Fibroblast of lung (primary cell): ENCODE measurements around the gene NR2E3. TPM values are rescaled to one million over a fixed set of nuclear protein-coding genes. Genes with fewer than 3 reads are reported as not detected.

ENCODE experiments used
- DNase-seq, 2 donors: peaks; one replicate each; pipeline versions ENCODE4 v3.0.0 to v3.0.0-alpha.2; 2010; ENCODE audit warnings: low read depth in 2 of 2
- H2AFZ ChIP-seq: 2 replicates; pipeline ENCODE4 v1.5.1; 2012; ENCODE audit warnings: low read length, control low read depth, inconsistent platforms
- H3K27ac ChIP-seq: 2 replicates; pipeline ENCODE4 v1.5.1; 2011; ENCODE audit warnings: low read length, control low read depth; ENCODE audit not compliant: insufficient read depth
- H3K27me3 ChIP-seq: 2 replicates; pipeline ENCODE4 v1.5.1; 2011; ENCODE audit warnings: mild to moderate bottlenecking, low read length; ENCODE audit not compliant: control insufficient read depth, insufficient read depth
- H3K36me3 ChIP-seq: 2 replicates; pipeline ENCODE4 v1.5.1; 2011; ENCODE audit warnings: low read length; ENCODE audit not compliant: control insufficient read depth, insufficient read depth
- H3K4me1 ChIP-seq: 2 replicates; pipeline ENCODE4 v1.5.1; 2011; ENCODE audit warnings: low read length; ENCODE audit not compliant: control insufficient read depth, insufficient read depth; ENCODE audit errors: extremely low read depth
- H3K4me2 ChIP-seq: 2 replicates; pipeline ENCODE4 v1.5.1; 2011; ENCODE audit warnings: low read length, control low read depth; ENCODE audit not compliant: insufficient read depth; ENCODE audit errors: extremely low read depth
- H3K4me3 ChIP-seq, 4 experiments: fragments of 200-600 bp in 1 of 4; sonication (generic) in 1 of 4; replicated peaks in 1 of 4; 2 replicates each; pipeline ENCODE4 v1.5.1; 2011 to 2016; ENCODE audit warnings: low read length in 4 of 4, low read depth in 3 of 4, mild to moderate bottlenecking in 3 of 4, control low read depth in 2 of 4, inconsistent platforms in 1 of 4, mixed read lengths in 1 of 4; ENCODE audit not compliant: insufficient read depth in 1 of 4; ENCODE audit errors: control extremely low read depth in 1 of 4
- H3K79me2 ChIP-seq: 2 replicates; pipeline ENCODE4 v1.5.1; 2012; ENCODE audit warnings: mild to moderate bottlenecking, low read length, inconsistent platforms; ENCODE audit not compliant: control insufficient read depth, insufficient read depth
- H3K9ac ChIP-seq: 2 replicates; pipeline ENCODE4 v1.5.1; 2011; ENCODE audit warnings: mild to moderate bottlenecking, low read length, control low read depth; ENCODE audit not compliant: insufficient read depth
- H3K9me3 ChIP-seq: 2 replicates; pipeline ENCODE4 v1.5.1; 2012; ENCODE audit warnings: low read depth, low read length; ENCODE audit not compliant: control insufficient read depth, insufficient read depth
- H4K20me1 ChIP-seq: 2 replicates; pipeline ENCODE4 v1.5.1; 2011; ENCODE audit warnings: low read length; ENCODE audit not compliant: control insufficient read depth, insufficient read depth; ENCODE audit errors: extremely low read depth
- CTCF ChIP-seq, 2 donors: IDR thresholded peaks in 1 of 2; conservative IDR thresholded peaks in 1 of 2; 1 replicate in 1 of 2; 2 replicates in 1 of 2; pipeline ENCODE4 v1.5.1; 2011 to 2012; ENCODE audit warnings: low read length in 2 of 2, control low read depth in 1 of 2, inconsistent platforms in 1 of 2, low read depth in 1 of 2, mild to moderate bottlenecking in 1 of 2
- EZH2 ChIP-seq: IDR thresholded peaks from 2 replicates; pipeline ENCODE4 v1.5.1; 2012; ENCODE audit warnings: low read length, control low read depth, mild to moderate bottlenecking; ENCODE audit errors: missing control alignments
- polyA plus RNA-seq, 2 donors: library from polyadenylated mRNA; depleted of rRNA in 1 of 2; stranded (reverse) in 1 of 2; unstranded in 1 of 2; fragments of >200 nt; gene quantifications; 2 replicates each; pipeline ENCODE4 v1.2.1, GENCODE V29; 2011 to 2012; ENCODE audit warnings: missing spikeins in 1 of 2
- total RNA-seq: library from RNA; depleted of rRNA; stranded (reverse); fragments of >200 nt; gene quantifications from 2 replicates; pipeline ENCODE4 v1.2.1, GENCODE V29; 2014

NR2E3 gene
- total and polyA plus RNA-seq, 2 donors (not counting 1 experiment from before 2014, with no cell fraction given) = 0.08 to 1.3 TPM

GRCh38 chr15:71817351-71817750 is 7.0 kb downstream of the NR2E3 start:
- Histone ChIP-seq H3K36me3 (no peaks in the 10 kb centered on the region), H2AFZ (no peak overlapping the region), H3K79me2 (no peaks in the 10 kb centered on the region), H3K9ac (no peak overlapping the region), H4K20me1 (no peaks in the 10 kb centered on the region), H3K27ac (no peak overlapping the region), H3K4me1 (no peaks in the 10 kb centered on the region), H3K4me3 (no peak overlapping the region), H3K4me2 (no peak overlapping the region), H3K27me3 (no peaks in the 10 kb centered on the region), H3K9me3 (peaks cover 4% of the 10 kb centered on the region)
- TF ChIP-seq EZH2 = no peak
- no peak for TF ChIP-seq CTCF (conservative IDR thresholded peaks at IDR 0.05 in 1 of 2, IDR thresholded peaks at IDR 0.05 in 1 of 2; ENCODE audit: low read depth in 1 of 2, low read length in 2 of 2)
- no peak for DNase-seq

- peaks cover 4% of the 10 kb centered on the region for H3K9me3 ChIP-seq
- no peak overlapping the region for H3K4me3 ChIP-seq
- no peak overlapping the region for H3K4me2 ChIP-seq
- H4K20me1 ChIP-seq = no peaks in the 10 kb centered on the region
- TF ChIP-seq EZH2 (no peak), CTCF (conservative IDR thresholded peaks at IDR 0.05 in 1 of 2, IDR thresholded peaks at IDR 0.05 in 1 of 2; ENCODE audit: low read depth in 1 of 2, low read length in 2 of 2) (no peak)
- no peak overlapping the region for H3K9ac ChIP-seq
- no peak for DNase-seq
- no peaks in the 10 kb centered on the region for H3K36me3 ChIP-seq
- H3K4me1 ChIP-seq = no peaks in the 10 kb centered on the region
- no peaks in the 10 kb centered on the region for H3K79me2 ChIP-seq
- no peak overlapping the region for H3K27ac ChIP-seq
- H3K27me3 ChIP-seq = no peaks in the 10 kb centered on the region
- no peak overlapping the region for H2AFZ ChIP-seq
Measured at GRCh38 chr15:71820127-71820526, 9.8 kb downstream of the NR2E3 start.

DNA sequence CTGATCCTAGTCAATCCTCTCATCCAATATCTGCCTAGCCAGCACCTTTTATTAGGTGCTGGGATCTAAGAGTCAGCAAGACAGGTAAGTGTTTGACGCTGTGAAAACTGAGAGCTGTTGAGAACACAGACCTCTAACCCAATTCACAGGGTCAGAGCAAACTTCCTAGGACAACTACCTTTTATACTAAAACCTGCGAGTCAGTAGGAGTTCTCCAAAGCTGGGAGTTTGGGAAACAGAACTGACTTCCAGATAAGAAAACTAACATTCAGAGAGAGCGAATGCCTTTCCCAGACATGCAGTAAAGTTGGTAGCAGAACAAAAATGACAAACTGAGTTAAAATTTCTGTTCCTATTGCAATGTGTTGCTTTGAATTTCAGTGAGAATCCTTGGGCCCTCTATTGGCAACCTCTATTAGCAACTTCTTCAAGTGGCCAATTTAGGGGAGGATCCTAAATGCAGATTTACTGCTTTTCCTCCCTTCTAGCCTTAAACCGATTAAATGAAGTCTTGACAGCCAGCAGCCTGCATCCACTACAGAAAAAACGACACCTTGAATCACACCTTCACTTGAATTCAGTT is 11.3 kb downstream of the NR2E3 start:
- H3K36me3 ChIP-seq = no peaks in the 10 kb centered on the region
- no peak overlapping the region for H2AFZ ChIP-seq
- no peaks in the 10 kb centered on the region for H3K27me3 ChIP-seq
- H3K27ac ChIP-seq = no peak overlapping the region
- no peaks in the 10 kb centered on the region for H3K79me2 ChIP-seq
- H3K9me3 ChIP-seq = peaks cover 4% of the 10 kb centered on the region
- no peak overlapping the region for H3K4me3 ChIP-seq
- no peaks in the 10 kb centered on the region for H4K20me1 ChIP-seq
- H3K4me2 ChIP-seq = no peak overlapping the region
- TF ChIP-seq CTCF (conservative IDR thresholded peaks at IDR 0.05 in 1 of 2, IDR thresholded peaks at IDR 0.05 in 1 of 2; ENCODE audit: low read depth in 1 of 2, low read length in 2 of 2) (no peak), EZH2 (no peak)
- no peak for DNase-seq
- no peak overlapping the region for H3K9ac ChIP-seq
- H3K4me1 ChIP-seq = no peaks in the 10 kb centered on the region
